HuH-7 (cell line): ENCODE results near the gene PRKN.

Source experiments
- DNase-seq: peaks from one replicate; pipeline ENCODE4 v3.0.0; 2011; ENCODE audit warnings: low spot score

PRKN gene

GRCh38 chr6:161711938-161712337 lies 1015.6 kb downstream of the PRKN start:
- no peak for DNase-seq

DNA sequence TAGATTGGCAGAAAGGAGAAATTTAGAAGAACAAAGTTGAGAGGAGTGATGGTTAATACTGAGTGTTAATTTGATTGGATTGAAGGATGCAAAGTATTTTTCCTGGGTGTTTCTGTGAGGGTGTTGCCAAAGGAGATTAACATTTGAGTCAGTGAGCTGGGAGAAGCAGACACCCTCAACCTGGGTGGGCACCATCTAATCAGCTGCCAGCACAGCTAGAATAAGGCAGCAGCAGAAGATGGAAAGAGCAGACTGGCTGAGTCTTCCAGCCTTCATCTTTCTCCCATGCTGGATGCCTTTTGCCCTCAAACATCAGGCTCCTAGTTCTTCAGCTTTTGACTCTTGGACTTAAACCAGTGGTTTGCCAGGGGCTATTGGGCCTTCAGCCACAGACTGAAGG lies 1016.1 kb downstream of the PRKN start:
- no peak for DNase-seq

- no peak for DNase-seq
These were observed 1016.9 kb downstream of the PRKN start for GRCh38 chr6:161710698-161711097.

- DNase-seq = no peak
These were observed 1026.5 kb downstream of the PRKN start for GRCh38 chr6:161701056-161701455.

DNA sequence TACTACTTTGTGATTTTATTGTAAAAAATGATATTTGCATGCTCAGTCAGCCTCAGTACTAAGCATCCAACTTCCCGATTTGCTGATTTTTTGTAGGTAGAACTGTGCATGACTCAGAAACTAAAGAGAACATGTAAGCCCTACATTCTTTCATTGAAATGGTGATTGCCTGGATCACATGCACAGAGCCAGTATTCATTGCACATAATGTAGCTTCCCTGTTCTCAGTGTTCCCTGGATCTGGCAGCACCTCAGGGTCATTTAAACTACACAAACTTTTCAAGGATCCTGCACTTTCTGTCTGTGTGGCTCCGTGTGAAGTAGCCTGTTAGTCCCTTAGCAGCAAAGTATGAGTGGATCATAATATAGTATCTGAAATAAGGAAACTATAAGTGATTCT lies 1030.8 kb downstream of the PRKN start:
- no peak for DNase-seq

- no peak for DNase-seq
These were observed 1032.6 kb downstream of the PRKN start for GRCh38 chr6:161694995-161695394.

DNA sequence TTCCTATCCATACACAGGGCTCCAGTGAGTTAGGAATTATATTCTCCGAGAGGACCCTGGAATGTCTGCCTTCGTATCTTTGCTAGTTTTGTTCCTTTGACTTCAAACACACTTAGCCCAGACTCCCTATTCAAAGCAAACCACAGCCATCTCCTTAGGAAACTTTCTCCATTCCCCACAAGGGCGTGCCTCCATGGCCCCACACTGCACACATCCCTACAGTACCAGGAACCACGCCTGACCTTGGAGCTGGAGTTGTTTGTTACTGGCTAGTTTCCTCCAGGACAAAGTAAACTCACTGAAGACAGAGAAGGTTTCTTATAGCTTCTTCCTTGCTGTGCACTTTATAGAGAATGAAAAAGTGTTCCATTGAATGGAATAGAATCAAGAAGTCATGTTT lies 1040.9 kb downstream of the PRKN start:
- DNase-seq = no peak

DNA sequence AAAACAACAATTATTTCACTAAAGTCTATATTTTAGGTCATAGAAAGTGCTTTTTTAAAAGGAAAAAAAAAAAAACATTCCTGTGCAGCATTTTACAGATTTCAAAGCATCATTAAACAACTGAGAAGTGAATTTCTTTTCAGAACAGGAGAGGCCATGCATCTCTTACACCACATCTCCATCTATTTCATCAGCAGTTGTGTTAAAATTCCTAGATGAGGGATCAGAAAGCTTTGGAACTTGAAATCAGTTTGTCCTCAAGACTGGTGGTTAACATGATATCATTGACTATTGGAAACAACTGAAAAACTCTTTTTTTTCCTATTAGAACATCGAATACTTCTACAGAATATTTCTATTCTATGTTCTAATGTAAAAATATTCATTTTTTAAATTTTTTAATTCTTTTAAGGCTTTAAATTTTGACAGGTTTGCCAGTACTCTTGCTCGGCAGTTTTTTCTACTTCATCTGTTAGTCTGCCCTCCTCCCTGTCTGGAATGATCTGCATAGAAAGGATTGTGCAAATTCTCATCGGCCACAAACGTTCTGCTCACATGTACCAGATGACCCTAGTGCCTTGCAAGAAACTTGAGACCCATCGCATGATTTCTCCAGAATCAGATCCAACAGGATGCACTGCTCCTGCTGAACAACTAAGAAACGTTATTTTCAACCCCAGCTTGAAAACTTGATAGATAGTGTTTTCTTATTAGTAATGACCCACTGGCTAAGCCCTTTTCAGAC lies 1042.7 kb downstream of the PRKN start:
- DNase-seq = no peak

GRCh38 chr6:161683400-161683799 lies 1044.2 kb downstream of the PRKN start:
- DNase-seq = no peak

DNA sequence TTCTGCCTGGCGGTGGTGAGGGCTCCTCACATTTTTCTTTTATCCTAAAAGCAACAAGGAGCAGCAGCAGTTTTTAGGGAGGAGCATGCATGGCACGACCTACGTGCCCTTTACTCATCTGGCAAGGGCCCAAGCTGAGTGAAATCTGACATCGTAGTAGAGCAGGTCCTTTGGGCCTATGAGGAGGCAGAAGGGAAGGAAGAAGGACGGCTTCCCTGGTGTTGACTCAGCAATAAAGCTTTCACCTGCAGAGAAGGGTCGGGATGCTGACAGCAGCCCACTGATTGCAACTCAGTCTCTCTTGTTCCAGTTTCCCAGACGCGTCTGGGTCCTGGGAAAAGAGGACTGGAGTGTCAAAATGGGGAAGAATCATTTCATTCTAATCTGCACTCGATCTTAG lies 1044.6 kb downstream of the PRKN start:
- DNase-seq = no peak

DNA sequence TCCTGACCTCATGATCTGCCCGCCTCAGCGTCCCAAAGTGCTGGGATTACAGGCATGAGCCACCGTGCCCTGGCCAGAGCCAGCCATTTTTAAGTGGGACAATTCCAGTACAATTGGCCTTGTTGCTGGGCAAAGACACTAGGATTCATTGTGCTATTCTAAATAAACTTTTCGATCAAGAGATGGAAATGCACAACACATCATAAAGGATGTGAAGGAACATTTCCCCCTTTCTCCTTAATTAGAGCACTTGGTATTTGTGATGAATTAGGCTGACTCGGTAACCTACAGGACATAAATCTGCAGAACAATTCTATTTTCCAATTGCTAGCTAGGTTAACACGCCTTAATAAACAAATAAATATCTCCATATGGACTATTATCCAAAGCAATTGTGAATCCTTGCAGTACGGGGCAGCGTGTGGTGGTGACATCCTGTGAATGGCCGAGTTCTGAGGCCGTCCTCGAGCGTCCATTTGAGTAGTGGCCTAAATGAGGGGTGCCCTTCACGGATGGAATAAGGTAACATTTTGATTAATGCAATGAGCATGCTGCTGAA lies 1047.5 kb downstream of the PRKN start:
- DNase-seq = no peak

- no peak for DNase-seq
These were observed 1050.4 kb downstream of the PRKN start for GRCh38 chr6:161677188-161677587.

- DNase-seq = no peak
These were observed 1051.0 kb downstream of the PRKN start for GRCh38 chr6:161676586-161676985.

DNA sequence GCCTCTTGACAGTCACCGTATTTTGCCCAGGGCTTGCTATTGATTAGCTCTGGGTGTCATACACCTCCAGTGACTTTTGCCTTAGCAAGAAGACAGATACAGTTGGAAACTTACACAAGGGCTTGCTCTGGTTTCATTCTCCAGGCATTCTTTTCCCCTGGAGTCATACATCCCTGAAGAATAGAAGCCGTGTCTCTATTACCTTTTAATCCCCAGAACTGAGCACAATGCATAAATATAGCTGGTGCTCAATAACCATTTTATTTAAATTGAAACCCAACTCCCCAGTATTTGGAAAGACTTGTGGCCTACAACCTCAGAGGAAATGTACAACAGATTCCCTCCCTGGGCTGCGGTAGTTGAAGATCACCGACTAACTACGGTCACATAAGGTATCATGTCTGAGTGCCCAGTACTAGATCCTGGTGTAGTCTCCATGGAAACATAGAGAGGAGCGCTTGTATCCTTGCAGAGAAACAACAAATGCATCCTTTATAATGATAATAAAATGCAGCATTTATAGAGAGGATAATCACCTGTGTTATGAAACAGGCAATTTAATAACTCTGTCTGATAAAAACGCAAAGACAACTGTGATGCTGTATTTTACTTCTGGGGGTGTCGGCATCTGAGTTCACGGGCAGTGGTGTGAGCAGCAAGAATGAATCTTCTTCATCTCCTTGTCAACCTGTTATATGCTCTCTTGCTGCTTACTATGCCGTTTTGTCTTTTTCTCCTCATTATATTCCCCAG lies 1052.5 kb downstream of the PRKN start:
- DNase-seq = no peak

DNA sequence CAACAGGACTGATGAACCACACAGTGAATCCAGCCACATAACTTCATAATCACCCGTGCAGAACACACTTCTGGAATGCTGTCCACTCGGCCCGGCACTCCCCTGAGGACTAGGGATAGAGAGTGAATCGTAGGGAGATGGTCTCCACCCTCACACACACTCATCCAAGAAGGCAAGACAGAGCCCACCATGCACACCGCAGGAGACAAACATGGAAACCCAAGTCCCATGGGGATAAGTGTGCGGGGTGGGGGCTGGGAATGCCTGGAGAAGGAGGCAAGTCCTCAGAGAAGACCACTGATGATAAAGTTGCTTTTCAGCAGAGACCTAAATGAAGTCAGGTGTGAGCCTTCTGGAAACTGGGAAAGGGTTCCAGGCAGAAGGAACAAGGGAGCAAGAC lies 1054.5 kb downstream of the PRKN start:
- DNase-seq = no peak

- DNase-seq = no peak
These were observed 1056.4 kb downstream of the PRKN start for GRCh38 chr6:161671117-161671516.

- DNase-seq = no peak
These were observed 1058.9 kb downstream of the PRKN start for GRCh38 chr6:161668665-161669064.

DNA sequence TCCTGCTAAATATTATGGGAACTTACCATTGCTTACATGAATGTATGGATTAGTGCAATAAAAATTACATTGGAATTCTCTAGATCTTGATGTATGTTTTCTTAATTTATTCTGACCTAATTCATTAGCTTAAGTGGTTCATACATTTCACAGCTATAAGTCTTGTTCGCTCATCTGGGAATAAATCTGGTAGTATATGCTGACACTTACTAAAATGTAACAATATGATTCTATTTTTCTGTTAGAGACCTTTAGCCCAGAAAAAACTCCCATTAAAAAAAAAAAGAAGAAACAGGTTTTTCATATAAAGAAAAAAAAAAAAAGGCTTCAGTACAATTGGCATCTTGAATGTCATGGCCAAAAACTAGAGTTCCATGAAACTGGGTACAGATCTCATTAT lies 1059.6 kb downstream of the PRKN start:
- no peak for DNase-seq

DNA sequence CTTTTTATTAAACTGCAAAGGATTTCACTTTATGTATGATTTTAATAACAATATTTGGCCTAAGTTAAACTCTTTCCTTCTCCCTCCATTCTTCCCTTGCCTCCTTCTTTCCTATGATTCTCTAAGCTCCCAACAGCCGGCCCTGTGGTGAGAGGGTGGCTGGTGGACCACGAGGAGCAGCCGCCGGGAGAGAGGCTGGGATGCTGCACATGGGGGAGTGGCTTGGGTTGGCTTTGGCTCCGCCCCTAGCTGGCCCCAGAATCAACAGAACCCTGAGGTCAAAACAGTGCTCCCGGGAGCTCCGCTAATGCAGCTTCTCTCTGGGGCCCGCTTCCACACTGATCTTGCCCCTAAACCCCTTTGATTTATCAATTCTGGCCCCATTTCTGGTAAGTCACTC lies 1063.9 kb downstream of the PRKN start:
- DNase-seq = no peak

DNA sequence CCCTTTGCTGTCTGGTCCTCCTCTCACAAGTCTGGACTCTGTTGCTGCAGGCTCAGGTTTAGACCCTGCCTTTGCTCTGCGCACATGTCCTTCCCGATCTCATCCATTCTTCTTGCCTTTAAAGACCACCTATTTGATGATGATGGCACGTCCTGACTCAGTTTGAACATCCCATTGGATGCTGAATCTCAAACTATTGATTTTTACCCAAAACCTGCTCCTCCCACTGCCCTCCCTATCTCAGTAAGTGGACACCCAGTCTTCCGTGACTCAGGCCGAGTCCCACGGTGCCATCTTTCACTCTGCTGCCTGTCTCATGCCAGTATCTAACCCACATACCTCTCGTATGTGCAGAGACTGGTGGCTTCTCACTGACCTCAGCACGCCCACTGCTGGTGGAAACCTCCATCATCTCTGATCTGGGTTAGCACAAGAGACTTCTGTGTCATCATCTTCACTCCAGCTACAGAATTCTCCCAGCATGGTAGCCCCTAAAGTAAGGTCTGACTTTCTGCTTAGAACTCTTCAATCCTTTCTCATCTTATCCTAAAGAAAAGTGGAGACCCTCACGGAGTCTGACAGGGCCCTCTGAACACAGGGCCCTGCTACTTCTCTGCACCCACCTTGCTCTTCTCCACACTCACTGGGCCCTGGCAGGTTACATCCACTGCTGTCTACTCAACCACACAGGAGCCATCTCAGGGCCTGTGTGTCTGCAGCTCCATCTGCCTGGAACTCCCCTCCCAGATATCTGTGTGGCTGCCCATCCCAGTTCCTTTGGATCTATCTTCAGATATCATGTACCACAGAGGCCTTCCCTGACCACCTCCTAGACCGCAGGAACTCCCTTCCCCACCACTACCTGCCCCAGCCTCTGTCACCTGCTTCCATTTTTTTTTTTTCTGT lies 1066.6 kb downstream of the PRKN start:
- no peak for DNase-seq

DNA sequence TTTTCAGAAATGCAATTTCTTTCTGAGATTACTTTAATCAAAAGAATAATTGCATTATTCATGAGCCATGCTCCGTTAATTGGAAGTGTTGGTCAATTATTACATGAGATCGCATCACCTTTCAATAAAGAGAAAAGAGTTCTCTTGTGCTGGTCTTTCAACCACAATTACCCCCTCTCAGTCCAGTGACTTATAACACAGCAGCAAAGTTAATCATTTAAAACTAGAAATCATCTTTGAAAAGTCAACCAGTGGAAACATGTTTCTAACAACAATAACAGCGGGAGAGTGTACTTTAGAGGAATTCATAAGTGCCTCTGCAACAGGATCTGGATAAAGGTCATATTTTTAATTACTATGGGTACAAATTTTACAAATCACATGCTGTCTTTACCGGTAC lies 1069.4 kb downstream of the PRKN start:
- DNase-seq = no peak

DNA sequence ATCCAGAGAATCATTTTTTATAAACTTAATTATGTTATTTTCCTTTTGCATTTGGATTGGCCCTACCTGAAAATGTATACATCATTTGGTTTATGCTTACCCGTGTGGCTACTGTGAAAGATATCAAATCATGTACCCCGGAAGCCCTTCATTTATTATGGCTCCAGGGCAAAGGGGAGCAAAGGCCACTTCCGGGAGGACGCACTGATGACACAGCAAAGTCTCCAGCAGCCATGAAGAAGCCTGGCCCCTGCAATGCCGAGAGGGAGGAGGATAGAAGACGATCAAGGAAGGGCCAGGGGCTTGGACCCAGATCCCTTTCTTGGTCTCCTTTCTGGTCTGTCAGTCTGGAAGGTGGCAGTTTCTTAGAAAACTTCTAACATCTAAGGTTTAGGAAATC lies 1073.4 kb downstream of the PRKN start:
- DNase-seq = no peak
